HepG2 (cell line): Measurements from ENCODE around the gene LYST. TPM values are rescaled to one million over a fixed set of nuclear protein-coding genes. Genes with fewer than 3 reads are reported as not detected.

Experiments
- ATAC-seq: fragments of 200-7000 bp; cut with Tn5 transposase; 3 replicates; pipeline ENCODE4 v1.9.1; 2020; ENCODE audit warnings: mild to moderate bottlenecking, moderate library complexity
- BruUV-seq: library from RNA; stranded (reverse); fragments of 400-500 nt; replicated peaks from 2 replicates; lab custom pipeline; 2021; lab: Mats Ljungman, UMichigan
- CTCF ChIA-PET: fragments of 300-600 bp; formaldehyde crosslinking; extraction: SDS; loops from one replicate; lab custom pipeline; 2021; ENCODE audit warnings: low total read pairs, inconsistent platforms, low intra/inter-chr PET ratio; lab: Yijun Ruan, JAX
- POLR2A ChIA-PET: fragments of 350-600 bp; sonication (Branson Sonifier 250); formaldehyde crosslinking; loops from one replicate; lab custom pipeline; 2020; ENCODE audit warnings: antibody characterized with exemption, inconsistent platforms; lab: Yijun Ruan, JAX
- DNase-seq: peaks from one replicate; pipeline ENCODE4 v3.0.0-alpha.2; 2015; ENCODE audit warnings: low spot score
- FAIRE-seq: peaks from 3 replicates; lab custom pipeline; 2011; peaks lifted over from hg19 to GRCh38; lab: Jason Lieb, UNC
- H2AFZ ChIP-seq: one replicate; pipeline ENCODE4 v1.6.1; 2011; ENCODE audit warnings: low read length, inconsistent platforms
- H3K27ac ChIP-seq: fragments of 300-600 bp; 3 replicates; pipeline ENCODE4 v1.8.0; 2011; ENCODE audit warnings: mixed run types, mild to moderate bottlenecking, mixed read lengths, low read length, inconsistent platforms; ENCODE audit not compliant: insufficient read depth; ENCODE audit errors: extremely low read length
- H3K27me3 ChIP-seq, 2 experiments: fragments of 200-600 bp in 1 of 2; 2 replicates in 1 of 2; 3 replicates in 1 of 2; pipeline versions ENCODE4 v1.6.0 to v1.8.0; 2011; ENCODE audit warnings: low read length in 2 of 2, mild to moderate bottlenecking in 2 of 2, moderate library complexity in 2 of 2, inconsistent platforms in 1 of 2; ENCODE audit not compliant: insufficient read depth in 2 of 2, control insufficient read depth in 1 of 2
- H3K36me3 ChIP-seq, 2 experiments: fragments of 200-600 bp in 1 of 2; replicated peaks in 1 of 2; 2 replicates in 1 of 2; 3 replicates in 1 of 2; pipeline versions ENCODE4 v1.5.1 to v1.8.0; 2011; ENCODE audit warnings: low read length in 2 of 2, inconsistent platforms in 1 of 2; ENCODE audit not compliant: insufficient read depth in 2 of 2, control insufficient read depth in 1 of 2
- H3K4me1 ChIP-seq: 2 replicates; pipeline ENCODE4 v1.5.1; 2012; ENCODE audit warnings: low read length, inconsistent platforms; ENCODE audit not compliant: insufficient read depth
- H3K4me2 ChIP-seq: 2 replicates; pipeline ENCODE4 v1.6.0; 2011; ENCODE audit warnings: low read depth, low read length, inconsistent platforms
- H3K4me3 ChIP-seq, 3 experiments: fragments of 200-600 bp in 1 of 3; sonication (generic), shearing (Covaris generic) in 1 of 3; replicated peaks in 1 of 3; 2 replicates each; pipeline ENCODE4 v1.5.1; 2011 to 2016; ENCODE audit warnings: low read length in 3 of 3, inconsistent platforms in 2 of 3, low read depth in 2 of 3, mild to moderate bottlenecking in 2 of 3, control low read depth in 1 of 3, mixed read lengths in 1 of 3; ENCODE audit not compliant: insufficient read depth in 1 of 3
- H3K79me2 ChIP-seq: one replicate; pipeline ENCODE4 v1.6.1; 2011; ENCODE audit warnings: low read length, inconsistent platforms; ENCODE audit not compliant: insufficient read depth
- H3K9ac ChIP-seq: 2 replicates; pipeline ENCODE4 v1.6.0; 2011; ENCODE audit warnings: mild to moderate bottlenecking, low read depth, low read length, inconsistent platforms; ENCODE audit not compliant: insufficient read depth
- H3K9me3 ChIP-seq: 2 replicates; pipeline ENCODE4 v1.5.1; 2012; ENCODE audit warnings: mild to moderate bottlenecking, low read length
- H4K20me1 ChIP-seq: 2 replicates; pipeline ENCODE4 v1.6.0; 2011; ENCODE audit warnings: inconsistent platforms, mild to moderate bottlenecking, low read length, moderate library complexity; ENCODE audit not compliant: insufficient read depth
- DRAP1 ChIP-seq: IDR thresholded peaks from 2 replicates; pipeline ENCODE4 v1.6.1; 2016; ENCODE audit warnings: missing genetic modification reagents, missing compliant biosample characterization
- GATAD1 ChIP-seq: IDR thresholded peaks from 2 replicates; pipeline ENCODE4 v1.6.1; 2016; ENCODE audit warnings: missing genetic modification reagents, missing compliant biosample characterization
- GMEB1 ChIP-seq: sonication (generic); formaldehyde crosslinking; IDR thresholded peaks from 2 replicates; pipeline ENCODE4 v1.5.1; 2020; ENCODE audit warnings: missing genetic modification reagents, mild to moderate bottlenecking, borderline replicate concordance
- IRF9 ChIP-seq: sonication (generic); formaldehyde crosslinking; IDR thresholded peaks from 2 replicates; pipeline ENCODE4 v1.8.0; 2022; ENCODE audit warnings: missing genetic modification reagents, mild to moderate bottlenecking, borderline replicate concordance
- MXD1 ChIP-seq: sonication (generic); formaldehyde crosslinking; IDR thresholded peaks from 2 replicates; pipeline ENCODE4 v1.4.0; 2020; ENCODE audit warnings: mild to moderate bottlenecking, missing genetic modification reagents
- NCOA1 ChIP-seq: sonication (generic); formaldehyde crosslinking; IDR thresholded peaks from 2 replicates; pipeline ENCODE4 v1.9.0; 2021; ENCODE audit warnings: missing genetic modification reagents
- PHF20 ChIP-seq: sonication (generic); formaldehyde crosslinking; IDR thresholded peaks from 2 replicates; pipeline ENCODE4 v1.5.0; 2020; ENCODE audit warnings: mild to moderate bottlenecking, missing genetic modification reagents
- PRPF4 ChIP-seq: fragments of 200-400 bp; formaldehyde crosslinking; IDR thresholded peaks from 2 replicates; pipeline ENCODE4 v1.6.1; 2016; ENCODE audit warnings: low read length, low read depth; ENCODE audit not compliant: poor library complexity, severe bottlenecking
- PTBP1 ChIP-seq: fragments of 200-400 bp; formaldehyde crosslinking; IDR thresholded peaks from 2 replicates; pipeline ENCODE4 v1.6.1; 2018; ENCODE audit warnings: low read length, low read depth; ENCODE audit not compliant: poor library complexity, severe bottlenecking
- RBAK ChIP-seq: sonication (generic); formaldehyde crosslinking; IDR thresholded peaks from 2 replicates; pipeline ENCODE4 v1.5.1; 2020; ENCODE audit warnings: mild to moderate bottlenecking, missing genetic modification reagents
- STAT5B ChIP-seq: sonication (generic); formaldehyde crosslinking; IDR thresholded peaks from 2 replicates; pipeline ENCODE4 v1.4.0; 2020; ENCODE audit warnings: missing genetic modification reagents
- ZNF256 ChIP-seq: sonication (generic); formaldehyde crosslinking; conservative IDR thresholded peaks from 2 replicates; pipeline ENCODE4 v1.4.0; 2020; ENCODE audit warnings: missing genetic modification reagents
- ZNF501 ChIP-seq: sonication (generic); formaldehyde crosslinking; IDR thresholded peaks from 2 replicates; pipeline ENCODE4 v1.5.1; 2020; ENCODE audit warnings: mild to moderate bottlenecking, moderate library complexity, missing genetic modification reagents
- ZNF670 ChIP-seq: sonication (generic); formaldehyde crosslinking; IDR thresholded peaks from 2 replicates; pipeline ENCODE4 v1.8.0; 2022; ENCODE audit warnings: mild to moderate bottlenecking, missing genetic modification reagents, borderline replicate concordance
- ZNF879 ChIP-seq: sonication (generic); formaldehyde crosslinking; IDR thresholded peaks from 2 replicates; pipeline ENCODE4 v1.8.1; 2023; ENCODE audit warnings: missing genetic modification reagents
- WGBS: methylation state at CpG from one replicate; pipeline ENCODE4 v1.1.6; 2017; ENCODE audit warnings: low lambda C conversion rate; 5-methylcytosine and 5-hydroxymethylcytosine counted together
- in situ Hi-C: cut with HindIII; loops from 2 replicates; pipeline ENCODE4 v1.10.0; 2017; ENCODE audit warnings: low pct_unique_long_range_greater_than_20kb; ENCODE audit not compliant: extremely low pct_ligation_motif_present
- intact Hi-C: fragments of 100-400 bp; cut with micrococcal nuclease; formaldehyde crosslinking; loops from one replicate; pipeline ENCODE4 v1.10.0; 2022; ENCODE audit not compliant: unreplicated experiment
- polyA plus RNA-seq, 8 experiments: library from polyadenylated mRNA; depleted of rRNA in 3 of 8; stranded (reverse) in 7 of 8; unstranded in 1 of 8; fragments of >200 nt; fragmentation: Illumina TruSeq in 4 of 8; extraction: Trizol in 4 of 8; gene quantifications; 2 replicates each; pipeline versions ENCODE4 v1.2.1 to v1.2.3, GENCODE V29; 2011 to 2016; ENCODE audit warnings: low read depth in 4 of 8, missing spikeins in 1 of 8, mixed read lengths in 1 of 8; ENCODE audit not compliant: insufficient read depth in 1 of 8
- total RNA-seq, 5 experiments: library from RNA; depleted of rRNA; stranded (reverse); fragments of >200 nt; fragmentation: Illumina TruSeq; extraction: Trizol; gene quantifications; 2 replicates each; pipeline ENCODE4 v1.2.3, GENCODE V29; 2016; ENCODE audit warnings: low read depth in 1 of 5

LYST gene
- total and polyA plus RNA-seq, 2 of the 13 experiments (the other 11 are each of a cell fraction or from before 2014, with no cell fraction given), result 0.91 to 2.5 TPM

GRCh38 chr1:235901461-235901860, 34.8 kb upstream of the LYST start:
- Histone ChIP-seq H3K9ac (no peak overlapping the region), H3K79me2 (no peaks in the 10 kb centered on the region), H3K9me3 (no peaks in the 10 kb centered on the region), H3K4me3 (no peak overlapping the region), H3K4me1 (peaks cover 7% of the 10 kb centered on the region; the same call in 1 of the 2 replicates), H4K20me1 (no peaks in the 10 kb centered on the region), H3K36me3 (no peaks in the 10 kb centered on the region), H3K27ac (no peak overlapping the region), H3K27me3 (no peaks in the 10 kb centered on the region; a peak in 1 of 5 replicates), H3K4me2 (no peak overlapping the region), H2AFZ (no peak overlapping the region)
- no peak for TF ChIP-seq ZNF501
- no peak for TF ChIP-seq ZNF670 (CRISPR knock-in tag)
- TF ChIP-seq PTBP1, result no peak
- intact Hi-C loops, result no loop called here
- CTCF ChIA-PET, result no interaction called here
- POLR2A ChIA-PET, result no interaction called here
- DNase-seq (no peak), FAIRE-seq (no peak), ATAC-seq (no peak)
- in situ Hi-C loops, result no loop called here
- WGBS, result 48% methylated on average over 2 of the region's 2 CpGs
- no TSS peak for BruUV-seq

- Histone ChIP-seq H2AFZ (no peak overlapping the region), H3K79me2 (no peaks in the 10 kb centered on the region)
- CTCF ChIA-PET, result no interaction called here
- TF ChIP-seq ZNF256 (CRISPR knock-in tag) (no peak), MXD1 (no peak), IRF9 (no peak), DRAP1 (CRISPR knock-in tag) (no peak), GMEB1 (CRISPR knock-in tag) (no peak), NCOA1 (CRISPR knock-in tag) (no peak), PHF20 (no peak), STAT5B (CRISPR knock-in tag) (no peak), ZNF879 (CRISPR knock-in tag) (no peak), RBAK (CRISPR knock-in tag) (no peak), PRPF4 (no peak), GATAD1 (CRISPR knock-in tag) (no peak)
Observed at GRCh38 chr1:235898126-235898525, 31.4 kb upstream of the LYST start.

More at GRCh38 chr1:235898126-235898525, 31.4 kb upstream of the LYST start:
- Histone ChIP-seq H3K4me2 (no peak overlapping the region), H3K9me3 (no peaks in the 10 kb centered on the region), H3K27ac (no peak overlapping the region), H3K4me3 (no peak overlapping the region), H3K9ac (no peak overlapping the region), H3K36me3 (no peaks in the 10 kb centered on the region), H4K20me1 (no peaks in the 10 kb centered on the region), H3K27me3 (no peaks in the 10 kb centered on the region; a peak in 1 of 5 replicates), H3K4me1 (peaks cover 18% of the 10 kb centered on the region)
- intact Hi-C loops, result no loop called here
- FAIRE-seq (no peak), ATAC-seq (no peak), DNase-seq (no peak)
- POLR2A ChIA-PET, result no interaction called here
- BruUV-seq, result no TSS peak
- 28% methylated on average over 3 of the region's 3 CpGs for WGBS
- in situ Hi-C loops, result no loop called here
